Activated CD4-positive, alpha-beta T cell treated with anti-CD3 and anti-CD28 coated beads for 4 hours (primary cell): ENCODE data around the gene BTBD10.
"Not testable (repeated sequence)": the region's sequence is repeated elsewhere in the genome, so short reads cannot be mapped to it uniquely, and the experiment has no call there.

Experiments
- DNase-seq, 2 donors: peaks; one replicate each; pipeline ENCODE4 v3.0.0-alpha.2; 2020

The BTBD10 gene

DNA sequence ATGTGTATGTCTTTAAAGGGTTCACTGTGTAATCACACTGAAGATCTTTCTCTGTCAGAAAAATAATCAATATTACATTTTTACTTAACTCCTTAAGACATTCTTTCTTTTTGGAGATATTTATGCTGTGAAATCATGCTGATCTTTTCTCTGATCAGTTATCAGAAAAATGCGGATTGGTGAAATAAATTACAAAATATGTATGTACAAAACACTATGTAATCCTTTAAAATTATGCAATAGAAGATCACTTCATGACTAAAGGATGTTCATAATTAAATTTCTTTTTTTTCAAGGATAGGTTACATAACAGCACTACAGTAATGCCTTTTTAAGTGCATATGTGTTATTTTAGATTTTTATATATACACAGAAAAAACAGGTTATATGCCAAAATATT is 24.7 kb downstream of the BTBD10 start:
- no peak for DNase-seq

DNA sequence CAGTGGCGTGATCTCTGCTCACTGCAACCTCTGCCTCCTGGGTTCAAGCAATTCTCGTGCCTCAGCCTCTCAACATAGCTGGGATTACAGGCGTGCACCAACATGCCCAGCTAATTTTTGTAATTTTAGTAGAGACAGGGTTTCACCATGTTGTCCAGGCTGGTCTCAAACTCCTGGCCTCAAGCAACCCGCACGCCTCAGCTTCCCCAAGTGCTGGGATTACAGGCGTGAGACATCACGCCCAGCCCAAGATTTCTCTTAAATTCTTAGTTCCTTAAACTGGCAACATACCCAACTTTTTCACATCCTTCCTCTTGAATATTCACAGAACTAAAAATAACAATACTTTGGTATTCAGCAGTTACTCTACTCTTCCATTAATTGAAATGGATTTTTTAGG is 26.2 kb downstream of the BTBD10 start:
- DNase-seq: not testable (repeated sequence)

DNA sequence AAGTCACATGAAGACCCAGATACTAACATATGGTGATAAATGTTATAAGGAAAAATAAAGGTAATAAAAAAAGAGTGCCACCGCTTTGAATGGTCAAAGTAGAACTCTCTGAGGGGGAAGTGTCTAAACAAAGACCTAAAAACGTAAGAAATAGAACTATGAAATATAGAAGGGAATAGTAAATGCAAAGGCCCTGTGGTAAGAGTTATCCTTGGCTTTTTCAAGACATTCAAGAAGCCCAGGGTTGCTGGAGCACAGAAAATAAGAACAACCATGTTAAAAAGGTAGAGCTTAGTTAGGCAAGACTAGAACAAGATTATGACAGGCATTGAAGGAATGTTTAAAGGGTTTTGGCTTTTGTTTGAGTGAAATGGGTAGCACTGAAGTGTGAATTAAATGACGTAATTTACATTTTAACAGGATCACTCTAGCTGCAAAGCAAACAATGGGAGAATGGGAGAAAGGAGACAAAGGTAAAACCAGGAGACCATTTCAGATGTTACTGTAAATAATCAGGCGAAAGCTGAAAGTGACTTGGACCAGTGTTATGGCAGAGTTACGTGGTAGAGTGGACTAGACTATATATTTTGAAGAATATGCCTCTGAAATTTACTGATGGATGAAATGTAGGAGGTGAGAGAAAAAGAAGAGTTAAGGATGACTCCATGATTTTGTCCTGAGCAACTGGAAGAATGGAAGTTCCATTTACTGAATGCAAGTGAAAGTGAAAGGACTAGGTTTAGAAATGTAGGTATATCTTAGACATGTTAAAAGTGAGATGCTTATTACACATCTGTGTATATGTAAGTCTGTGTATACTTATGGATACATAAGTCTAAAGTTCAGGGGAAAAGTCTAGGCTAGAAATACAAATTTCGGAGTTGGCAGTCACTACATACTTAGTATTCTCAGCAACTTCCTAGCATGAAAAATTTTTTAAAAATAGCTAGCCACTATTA is 28.5 kb downstream of the BTBD10 start:
- no peak for DNase-seq

DNA sequence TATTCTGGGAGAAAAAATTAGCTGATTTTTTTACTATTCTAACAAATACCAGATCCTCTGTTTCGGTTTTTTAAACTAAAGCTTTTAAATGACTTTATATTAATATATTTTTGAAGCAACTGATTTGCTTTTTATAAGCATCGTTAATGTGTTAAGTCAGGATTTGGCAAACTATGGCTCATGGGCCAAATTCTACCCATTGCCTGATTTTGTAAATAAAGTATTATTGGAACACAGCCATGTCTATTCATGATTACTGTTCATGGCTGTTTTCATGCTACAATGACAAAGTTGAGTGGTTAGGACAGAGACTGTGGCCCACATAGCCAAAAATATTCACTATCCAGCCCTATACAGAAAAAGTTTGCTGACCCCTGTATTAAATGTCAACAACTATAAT is 29.6 kb downstream of the BTBD10 start:
- DNase-seq: no peak

GRCh38 chr11:13429836-13430235 is 33.2 kb downstream of the BTBD10 start:
- DNase-seq: no peak

DNA sequence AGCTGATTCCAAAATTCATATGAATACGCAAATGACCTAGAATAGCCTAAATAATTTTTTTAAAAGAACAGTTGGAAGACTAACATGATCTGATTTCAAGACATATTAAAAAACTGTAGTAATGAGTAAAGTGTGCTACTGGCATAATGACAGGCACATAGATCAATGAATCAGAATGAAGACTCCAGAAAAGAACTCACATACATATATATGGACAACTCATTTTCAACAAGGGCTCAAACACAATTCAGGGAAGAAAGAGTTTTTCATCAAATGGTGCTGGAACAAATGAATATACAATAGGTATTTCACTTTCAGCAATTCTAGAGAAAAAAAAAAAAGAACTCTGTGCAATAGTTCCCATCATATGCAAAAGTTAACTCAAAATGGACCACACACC is 33.7 kb downstream of the BTBD10 start:
- no peak for DNase-seq

GRCh38 chr11:13427440-13427839 is 35.6 kb downstream of the BTBD10 start:
- no peak for DNase-seq

- no peak for DNase-seq
These were observed 39.6 kb downstream of the BTBD10 start for GRCh38 chr11:13423372-13423771.

DNA sequence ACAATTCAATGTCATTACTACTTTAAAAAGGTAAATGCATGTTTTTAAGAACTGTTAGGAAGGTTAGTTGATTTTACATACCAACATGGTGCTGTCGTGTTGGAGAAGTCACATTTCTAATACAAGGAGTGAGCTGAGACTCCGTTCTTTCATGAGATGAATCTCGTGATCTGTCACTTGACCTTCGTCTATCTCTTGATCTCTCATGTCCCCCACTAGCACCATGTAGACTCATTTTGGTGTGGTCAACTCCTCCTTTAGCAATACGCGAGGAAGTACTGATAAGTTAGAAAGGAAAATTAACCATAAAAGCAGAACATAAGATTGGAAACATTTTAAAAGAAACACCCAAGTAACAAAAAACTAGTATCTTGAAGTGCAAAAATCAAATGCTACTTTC is 41.5 kb downstream of the BTBD10 start:
- DNase-seq: no peak

- DNase-seq: no peak
These were observed 47.8 kb downstream of the BTBD10 start for GRCh38 chr11:13415201-13415600.

GRCh38 chr11:13405220-13405619 is 57.8 kb downstream of the BTBD10 start:
- no peak for DNase-seq

DNA sequence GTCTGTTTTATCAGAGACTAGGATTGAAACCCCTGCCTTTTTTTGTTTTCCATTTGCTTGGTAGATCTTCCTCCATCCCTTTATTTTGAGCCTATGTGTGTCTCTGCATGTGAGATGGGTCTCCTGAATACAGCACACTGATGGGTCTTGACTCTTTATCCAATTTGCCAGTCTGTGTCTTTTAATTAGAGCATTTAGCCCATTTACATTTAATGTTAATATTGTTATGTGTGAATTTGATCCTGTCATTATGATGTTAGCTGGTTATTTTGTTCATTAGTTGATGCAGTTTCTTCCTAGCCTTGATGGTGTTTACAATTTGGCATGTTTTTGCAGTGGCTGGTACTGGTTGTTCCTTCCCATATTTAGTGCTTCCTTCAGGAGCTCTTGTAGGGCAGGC is 64.7 kb downstream of the BTBD10 start:
- DNase-seq: not testable (repeated sequence)

- no peak for DNase-seq
These were observed 71.8 kb downstream of the BTBD10 start for GRCh38 chr11:13391217-13391616.

DNA sequence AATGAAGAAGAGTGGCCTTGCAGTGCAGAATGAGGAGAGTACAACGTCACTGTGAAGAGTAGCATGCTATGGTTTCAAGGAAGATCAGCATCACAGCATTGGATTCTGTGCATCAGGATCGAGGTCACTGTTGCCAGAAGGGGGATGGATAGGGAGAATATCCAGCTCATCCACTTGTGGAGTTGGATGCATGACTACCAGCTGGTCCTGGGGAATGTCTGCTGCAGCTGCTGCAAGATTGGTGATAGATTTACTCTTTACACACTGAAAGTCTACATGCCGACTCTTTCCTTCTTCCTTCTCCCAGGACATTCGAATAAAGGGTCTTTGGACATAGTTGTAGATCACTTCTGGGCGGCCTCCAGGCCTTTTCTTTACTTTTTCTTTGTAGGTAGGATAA is 74.3 kb downstream of the BTBD10 start:
- no peak for DNase-seq

DNA sequence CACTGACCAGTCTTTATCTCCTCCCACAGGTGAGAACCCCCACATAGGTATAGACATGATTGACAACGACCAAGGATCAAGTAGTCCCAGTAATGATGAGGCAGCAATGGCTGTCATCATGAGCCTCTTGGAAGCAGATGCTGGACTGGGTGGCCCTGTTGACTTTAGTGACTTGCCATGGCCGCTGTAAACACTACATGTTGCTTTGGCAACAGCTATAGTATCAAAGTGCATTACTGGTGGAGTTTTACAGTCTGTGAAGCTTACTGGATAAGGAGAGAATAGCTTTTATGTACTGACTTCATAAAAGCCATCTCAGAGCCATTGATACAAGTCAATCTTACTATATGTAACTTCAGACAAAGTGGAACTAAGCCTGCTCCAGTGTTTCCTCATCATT is 76.5 kb downstream of the BTBD10 start:
- DNase-seq: no peak

- DNase-seq: peak in 1 of 2 donors; percentile 24
These were observed 77.9 kb downstream of the BTBD10 start for GRCh38 chr11:13384908-13385640.

DNA sequence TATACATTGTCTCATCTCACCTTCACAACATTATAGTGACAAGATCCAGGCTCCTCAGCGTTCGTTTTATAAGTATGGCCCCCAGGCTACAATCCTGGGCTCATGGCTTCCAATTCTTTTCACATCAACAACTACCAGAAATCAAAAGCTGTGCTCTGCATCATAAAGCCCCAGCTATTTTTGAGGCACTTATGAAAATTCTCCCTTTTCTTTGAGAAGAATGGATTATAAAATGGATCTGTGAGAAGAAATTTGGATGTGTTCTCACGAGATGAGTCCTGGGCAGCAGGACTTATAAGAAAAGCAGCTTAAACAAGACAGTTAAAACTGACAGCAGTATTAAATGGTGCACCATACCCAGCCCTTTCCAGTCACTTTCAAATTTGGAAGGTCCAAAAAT is 80.3 kb downstream of the BTBD10 start:
- no peak for DNase-seq

- no peak for DNase-seq
These were observed 82.3 kb downstream of the BTBD10 start for GRCh38 chr11:13380731-13381130.

- DNase-seq: no peak
These were observed 84.7 kb downstream of the BTBD10 start for GRCh38 chr11:13378316-13378715.

GRCh38 chr11:13376838-13377237 is 86.2 kb downstream of the BTBD10 start:
- DNase-seq: no peak

GRCh38 chr11:13376402-13376801 is 86.6 kb downstream of the BTBD10 start:
- DNase-seq: no peak

GRCh38 chr11:13375798-13376197 is 87.2 kb downstream of the BTBD10 start:
- DNase-seq: no peak

DNA sequence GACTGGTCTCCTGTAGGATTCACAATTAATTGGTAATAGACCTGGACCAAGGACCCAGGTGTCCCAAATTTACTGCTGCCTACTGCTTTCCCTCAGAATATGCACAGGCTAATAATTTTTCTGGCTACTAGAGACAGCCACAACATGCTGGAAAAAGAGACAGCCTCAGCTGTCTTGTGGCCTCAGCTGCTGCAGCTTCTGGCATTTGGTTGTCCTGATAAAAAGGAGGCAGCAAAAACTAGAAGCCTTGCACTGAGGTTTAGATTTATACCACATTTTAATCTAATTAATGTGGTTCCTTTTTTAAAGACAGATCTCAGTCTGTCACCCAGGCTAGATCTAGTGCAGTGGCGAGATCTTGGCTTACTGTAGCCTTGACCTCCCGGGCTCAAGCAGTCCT is 89.8 kb downstream of the BTBD10 start:
- DNase-seq: no peak

DNA sequence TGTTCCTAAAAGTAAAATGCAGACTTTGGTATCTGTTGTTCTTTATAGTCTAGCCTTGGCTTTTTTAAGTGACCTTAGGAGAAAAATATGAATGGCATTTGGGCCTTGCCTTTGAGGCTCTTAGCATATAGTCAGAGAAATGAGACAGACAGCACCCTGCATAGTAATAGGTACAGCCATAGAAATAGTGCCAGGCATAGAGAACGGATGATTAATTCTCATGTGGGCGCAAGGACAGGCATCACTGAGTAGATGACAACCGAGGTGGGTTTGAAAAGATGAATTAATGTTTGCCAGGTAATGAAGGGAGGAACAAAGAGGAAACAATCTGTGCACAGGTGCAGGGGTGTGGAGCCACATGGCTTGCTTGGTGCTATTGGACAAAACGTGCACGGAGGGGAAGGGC is 95.0 kb downstream of the BTBD10 start:
- DNase-seq: no peak
